GM23248 (cell line): ENCODE measurements around the gene OTOP3.

ENCODE experiments used
- EZH2 ChIP-seq: fragments of 200-600 bp; sonication (generic); IDR thresholded peaks from 2 replicates; pipeline ENCODE4 v1.6.1; 2018; ENCODE audit warnings: antibody characterized with exemption, mild to moderate bottlenecking; ENCODE audit not compliant: insufficient read depth, poor library complexity, severe bottlenecking
- EZH2phosphoT487 ChIP-seq: fragments of 200-600 bp; sonication (generic); IDR thresholded peaks from 2 replicates; pipeline ENCODE4 v1.6.1; 2018; ENCODE audit warnings: antibody characterized with exemption, moderate library complexity, mild to moderate bottlenecking, low read depth; ENCODE audit not compliant: insufficient read depth

GRCh38 chr17:74941128-74941725 lies 5.5 kb downstream of the OTOP3 start:
- TF ChIP-seq EZH2 (no peak), EZH2phosphoT487 (no peak)
